ENCODE data around the gene PRKG1. TPM values are rescaled to one million over a fixed set of nuclear protein-coding genes. Genes with fewer than 3 reads are reported as not detected.
A peak's percentile ranks its signal among the peaks of the same experiment; 100 is the strongest.

The PRKG1 gene
- total RNA-seq, 2 donors from 2014 or later = 145 to 381 TPM

DNA sequence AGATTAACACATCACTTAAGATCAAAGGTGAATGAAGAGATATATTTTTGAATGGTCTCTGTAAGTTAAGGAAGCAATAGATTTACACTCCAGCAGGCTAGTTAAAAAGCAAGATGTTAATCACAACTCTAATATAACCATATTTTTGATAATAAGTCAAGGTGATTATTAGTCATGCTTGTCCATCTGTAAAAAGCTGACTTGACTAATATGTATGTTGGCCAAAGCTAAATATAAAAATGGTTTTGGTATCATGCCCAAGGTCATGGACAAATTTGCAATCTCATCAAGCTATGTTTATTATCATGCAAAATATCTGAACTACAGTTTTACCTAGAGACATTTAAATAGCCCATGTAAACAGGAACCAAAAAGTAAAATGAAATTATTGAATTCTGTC, 727.7 kb downstream of the PRKG1 start:
- peaks cover 3 to 36% of the 10 kb centered on the region in 2 donors for H3K4me1 ChIP-seq (ENCODE audit: control insufficient read depth in 1 of 2, low read depth in 2 of 2)

DNA sequence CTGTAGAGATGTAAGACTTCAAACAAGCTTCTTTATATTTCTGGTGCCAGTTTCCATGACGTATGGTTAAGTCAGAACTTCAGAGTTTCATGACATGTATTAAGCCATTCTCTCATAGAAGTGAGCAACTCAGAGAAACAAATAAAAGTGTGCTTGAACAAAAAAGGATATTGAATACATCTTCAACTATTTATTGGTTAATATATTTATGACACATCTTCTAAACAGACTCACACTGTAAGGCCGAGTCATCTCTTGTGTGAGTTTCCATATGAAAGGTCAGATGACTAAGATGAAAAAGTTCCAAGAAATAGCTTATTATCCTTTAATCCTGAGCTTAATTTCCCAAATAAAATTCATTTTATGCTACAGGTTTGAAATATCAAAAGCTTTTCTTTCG, 730.6 kb downstream of the PRKG1 start:
- peaks cover 12 to 62% of the 10 kb centered on the region in 2 donors for H3K4me1 ChIP-seq (ENCODE audit: control insufficient read depth in 1 of 2, low read depth in 2 of 2)
- DNase-seq (ENCODE audit: low spot score) = no peak
- no peaks in the 10 kb centered on the region for H3K9me3 ChIP-seq
- no peaks in the 10 kb centered on the region for H3K36me3 ChIP-seq
- ATAC-seq (ENCODE audit: insufficient number of reproducible peaks, low FRiP score, low read depth) = no peak
- no peak overlapping the region for H3K4me3 ChIP-seq
- H3K27ac ChIP-seq = peak overlapping the region in 1 of 2 donors; percentile 39
- no peaks in the 10 kb centered on the region for H3K27me3 ChIP-seq (replicated peaks; ENCODE audit: insufficient read depth)
- TF ChIP-seq, protein P1, sequence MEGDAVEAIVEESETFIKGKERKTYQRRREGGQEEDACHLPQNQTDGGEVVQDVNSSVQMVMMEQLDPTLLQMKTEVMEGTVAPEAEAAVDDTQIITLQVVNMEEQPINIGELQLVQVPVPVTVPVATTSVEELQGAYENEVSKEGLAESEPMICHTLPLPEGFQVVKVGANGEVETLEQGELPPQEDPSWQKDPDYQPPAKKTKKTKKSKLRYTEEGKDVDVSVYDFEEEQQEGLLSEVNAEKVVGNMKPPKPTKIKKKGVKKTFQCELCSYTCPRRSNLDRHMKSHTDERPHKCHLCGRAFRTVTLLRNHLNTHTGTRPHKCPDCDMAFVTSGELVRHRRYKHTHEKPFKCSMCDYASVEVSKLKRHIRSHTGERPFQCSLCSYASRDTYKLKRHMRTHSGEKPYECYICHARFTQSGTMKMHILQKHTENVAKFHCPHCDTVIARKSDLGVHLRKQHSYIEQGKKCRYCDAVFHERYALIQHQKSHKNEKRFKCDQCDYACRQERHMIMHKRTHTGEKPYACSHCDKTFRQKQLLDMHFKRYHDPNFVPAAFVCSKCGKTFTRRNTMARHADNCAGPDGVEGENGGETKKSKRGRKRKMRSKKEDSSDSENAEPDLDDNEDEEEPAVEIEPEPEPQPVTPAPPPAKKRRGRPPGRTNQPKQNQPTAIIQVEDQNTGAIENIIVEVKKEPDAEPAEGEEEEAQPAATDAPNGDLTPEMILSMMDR (IDR thresholded peaks at IDR 0.05) = no peak

More for the DNA sequence above, 727.7 kb downstream of the PRKG1 start:
- H3K27me3 ChIP-seq (replicated peaks; ENCODE audit: insufficient read depth) = no peaks in the 10 kb centered on the region
- TF ChIP-seq, protein P1 (IDR thresholded peaks at IDR 0.05) = no peak
- peak overlapping the region in 1 of 2 donors; percentile 49 for H3K27ac ChIP-seq
- ATAC-seq (ENCODE audit: insufficient number of reproducible peaks, low FRiP score, low read depth) (no peak), DNase-seq (ENCODE audit: low spot score) (no peak)
- H3K9me3 ChIP-seq = no peaks in the 10 kb centered on the region
- H3K4me3 ChIP-seq = no peak overlapping the region
- H3K36me3 ChIP-seq = no peaks in the 10 kb centered on the region

DNA sequence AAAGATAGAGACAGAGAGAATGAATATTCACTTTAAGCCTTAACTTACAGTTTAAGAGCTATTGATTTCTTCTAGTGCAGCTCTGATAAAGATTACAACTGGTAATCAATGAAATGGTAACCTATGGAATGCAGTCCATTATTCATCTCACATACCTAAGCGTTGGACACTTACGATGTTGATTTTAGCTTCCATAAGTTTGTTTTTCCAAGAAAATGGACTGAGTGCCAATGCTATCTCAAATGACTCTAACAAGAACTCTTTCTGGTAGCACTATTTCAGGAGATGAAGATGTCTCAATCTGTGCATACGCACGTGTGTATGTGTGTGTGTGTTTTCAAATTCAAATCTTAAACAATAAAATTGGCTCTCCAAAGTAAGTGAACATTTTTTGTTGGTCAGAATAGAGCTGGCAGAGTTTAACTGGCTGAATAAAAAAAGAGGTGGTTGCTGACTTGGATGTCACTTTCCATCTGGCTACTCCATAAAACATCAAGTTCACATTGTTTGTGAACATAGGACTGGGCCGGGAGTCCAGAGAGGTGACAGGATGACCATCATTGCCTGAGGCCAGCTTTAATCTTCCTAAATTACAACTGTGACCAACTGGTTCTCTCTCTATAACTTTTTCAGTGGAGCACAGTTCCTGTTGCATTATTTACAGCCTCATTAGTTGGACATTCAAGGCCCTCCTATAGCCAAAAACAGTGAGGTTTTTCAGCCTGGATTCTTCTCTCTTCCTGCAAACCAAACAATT, 732.0 kb downstream of the PRKG1 start:
- H3K27me3 ChIP-seq (replicated peaks; ENCODE audit: insufficient read depth) = no peaks in the 10 kb centered on the region
- H3K27ac ChIP-seq = peak overlapping the region; percentile 9 to 43
- ATAC-seq (ENCODE audit: insufficient number of reproducible peaks, low FRiP score, low read depth) = no peak
- H3K36me3 ChIP-seq = no peaks in the 10 kb centered on the region
- no peak overlapping the region for H3K4me3 ChIP-seq
- TF ChIP-seq, protein P1 (IDR thresholded peaks at IDR 0.05) = no peak
- peaks cover 11 to 56% of the 10 kb centered on the region in 2 donors for H3K4me1 ChIP-seq (ENCODE audit: control insufficient read depth in 1 of 2, low read depth in 2 of 2)
- H3K9me3 ChIP-seq = no peaks in the 10 kb centered on the region
- DNase-seq (ENCODE audit: low spot score) = no peak

DNA sequence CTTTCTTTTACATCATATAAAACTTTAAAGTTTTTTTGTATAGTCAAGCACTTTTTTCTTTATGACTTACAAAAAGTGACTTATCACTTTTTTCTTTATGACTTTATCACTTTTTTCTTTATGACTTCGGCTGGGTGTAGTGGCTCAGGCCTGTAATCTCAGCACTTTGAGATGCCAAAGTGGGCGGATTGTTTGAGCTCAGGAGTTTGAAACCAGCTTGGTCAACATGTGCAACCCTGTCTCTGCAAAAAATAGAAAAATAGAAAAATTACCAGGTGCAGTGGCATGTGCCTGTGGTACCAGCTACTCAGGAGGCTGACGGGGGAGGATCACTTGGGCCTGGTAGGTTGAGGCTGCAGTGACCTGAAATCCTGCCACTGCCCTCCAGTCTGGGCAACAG, 733.9 kb downstream of the PRKG1 start:
- TF ChIP-seq, protein P1 (IDR thresholded peaks at IDR 0.05) = no peak
- H3K27me3 ChIP-seq (replicated peaks; ENCODE audit: insufficient read depth) = no peaks in the 10 kb centered on the region
- H3K9me3 ChIP-seq = no peaks in the 10 kb centered on the region
- DNase-seq (ENCODE audit: low spot score) (no peak), ATAC-seq (ENCODE audit: insufficient number of reproducible peaks, low FRiP score, low read depth) (no peak)
- no peak overlapping the region for H3K4me3 ChIP-seq
- peaks cover 12 to 64% of the 10 kb centered on the region in 2 donors for H3K4me1 ChIP-seq (ENCODE audit: control insufficient read depth in 1 of 2, low read depth in 2 of 2)
- peak overlapping the region in 1 of 2 donors; percentile 43 for H3K27ac ChIP-seq
- H3K36me3 ChIP-seq = no peaks in the 10 kb centered on the region

GRCh38 chr10:51815723-51816122, 741.4 kb downstream of the PRKG1 start:
- no peaks in the 10 kb centered on the region for H3K9me3 ChIP-seq
- ATAC-seq (ENCODE audit: insufficient number of reproducible peaks, low FRiP score, low read depth) (no peak), DNase-seq (ENCODE audit: low spot score) (no peak)
- no peak overlapping the region for H3K4me3 ChIP-seq
- H3K4me1 ChIP-seq (ENCODE audit: control insufficient read depth in 1 of 2, low read depth in 2 of 2) = peaks cover 7 to 45% of the 10 kb centered on the region in 2 donors
- TF ChIP-seq, protein P1 (IDR thresholded peaks at IDR 0.05) = no peak
- no peaks in the 10 kb centered on the region for H3K36me3 ChIP-seq
- H3K27me3 ChIP-seq (replicated peaks; ENCODE audit: insufficient read depth) = no peaks in the 10 kb centered on the region
- H3K27ac ChIP-seq = peak overlapping the region in 1 of 2 donors; percentile 5

Data from thoracic aorta (tissue), 2 donors.